ENCODE measurements around the gene FAM193B. TPM values are rescaled to one million over a fixed set of nuclear protein-coding genes. Genes with fewer than 3 reads are reported as not detected.

The FAM193B gene
- total RNA-seq, 1 donor from 2014 or later, result 165 TPM

DNA sequence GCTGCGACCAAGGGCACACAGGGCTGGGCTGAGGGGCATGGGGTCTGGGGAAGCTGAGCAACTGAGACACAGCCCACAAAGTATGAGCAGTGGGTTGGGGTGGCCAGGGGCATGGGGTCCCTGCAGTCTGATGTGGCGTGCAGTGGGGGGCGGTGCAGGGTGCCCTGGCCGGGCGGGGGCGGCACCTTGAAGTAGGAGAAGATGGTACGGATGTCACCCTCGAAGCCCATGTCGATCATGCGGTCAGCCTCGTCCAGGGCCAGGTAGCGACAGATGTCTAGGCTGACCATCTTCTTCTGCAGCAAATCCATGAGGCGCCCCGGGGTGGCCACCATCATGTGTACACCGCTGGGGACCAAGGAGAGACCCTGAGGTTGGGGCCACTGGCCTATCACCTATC, 40.9 kb downstream of the FAM193B start:
- Mint-ChIP-seq H3K9me3 (ENCODE audit: low read depth) (no peaks in the 10 kb centered on the region), H3K36me3 (ENCODE audit: insufficient read depth) (peaks cover 22% of the 10 kb centered on the region), H3K4me1 (ENCODE audit: low read depth) (peaks cover 18% of the 10 kb centered on the region), H3K4me3 (ENCODE audit: low read depth) (no peak overlapping the region), H3K27me3 (no peaks in the 10 kb centered on the region), H3K27ac (no peak overlapping the region)
- DNase-seq (ENCODE audit: low spot score, unreplicated experiment), result no peak
- TF ChIP-seq CTCF (IDR thresholded peaks at IDR 0.05; ENCODE audit: unreplicated experiment), result no peak

GRCh38 chr5:177512736-177513380, 41.5 kb downstream of the FAM193B start:
- H3K27me3 Mint-ChIP-seq, result no peaks in the 10 kb centered on the region
- no peak for TF ChIP-seq CTCF (IDR thresholded peaks at IDR 0.05; ENCODE audit: unreplicated experiment)
- peaks cover 23% of the 10 kb centered on the region for H3K36me3 Mint-ChIP-seq (ENCODE audit: insufficient read depth)
- no peak overlapping the region for H3K4me3 Mint-ChIP-seq (ENCODE audit: low read depth)
- H3K9me3 Mint-ChIP-seq (ENCODE audit: low read depth), result no peaks in the 10 kb centered on the region
- peaks cover 18% of the 10 kb centered on the region for H3K4me1 Mint-ChIP-seq (ENCODE audit: low read depth)
- H3K27ac Mint-ChIP-seq, result no peak overlapping the region
- DNase-seq (ENCODE audit: low spot score, unreplicated experiment), result no peak

DNA sequence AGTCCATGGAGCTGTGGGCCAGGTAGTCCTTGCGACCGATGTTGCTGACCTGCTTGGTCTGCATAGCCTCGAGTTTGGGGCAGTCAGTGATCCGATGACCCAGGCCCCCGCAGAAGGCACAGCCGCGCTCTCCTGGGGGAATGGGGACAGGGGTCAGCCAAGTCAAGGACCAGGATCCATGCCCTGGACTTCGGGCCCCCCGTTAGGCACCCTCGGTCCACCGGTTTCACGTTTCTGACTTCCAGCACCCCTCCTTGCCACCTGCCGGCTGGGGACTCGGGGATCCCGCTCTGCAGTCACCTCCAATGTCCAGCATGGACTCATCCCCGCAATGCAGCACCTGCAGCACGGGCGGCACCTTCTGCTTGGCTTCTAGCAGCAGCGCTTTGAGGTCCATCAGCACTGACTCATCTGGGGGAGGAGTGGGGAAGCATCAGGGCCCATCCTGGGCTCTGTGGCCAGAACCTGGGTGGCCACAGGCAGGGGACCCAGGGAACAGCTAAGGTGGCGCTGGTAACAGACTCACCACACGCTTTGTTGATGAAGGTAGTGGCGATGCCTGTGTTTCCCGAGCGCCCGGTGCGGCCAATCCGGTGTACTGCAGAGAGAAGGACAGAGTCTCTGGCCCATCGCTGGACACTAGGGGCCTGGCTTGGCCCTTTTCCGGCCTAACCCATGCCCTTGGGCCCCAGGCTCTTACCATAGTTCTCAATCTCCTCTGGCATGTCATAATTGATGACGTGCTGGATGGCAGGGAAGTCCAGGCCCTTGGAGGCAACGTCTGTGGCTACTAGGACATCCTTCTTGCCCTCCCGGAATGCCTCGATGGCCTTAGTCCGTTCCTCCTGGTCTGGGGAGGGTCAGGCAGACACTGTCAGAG, 42.3 kb downstream of the FAM193B start:
- Mint-ChIP-seq H3K27me3 (no peaks in the 10 kb centered on the region), H3K9me3 (ENCODE audit: low read depth) (no peaks in the 10 kb centered on the region), H3K27ac (no peak overlapping the region), H3K4me3 (ENCODE audit: low read depth) (no peak overlapping the region), H3K36me3 (ENCODE audit: insufficient read depth) (peaks cover 28% of the 10 kb centered on the region), H3K4me1 (ENCODE audit: low read depth) (peaks cover 14% of the 10 kb centered on the region)
- no peak for TF ChIP-seq CTCF (IDR thresholded peaks at IDR 0.05; ENCODE audit: unreplicated experiment)
- DNase-seq (ENCODE audit: low spot score, unreplicated experiment), result no peak

DNA sequence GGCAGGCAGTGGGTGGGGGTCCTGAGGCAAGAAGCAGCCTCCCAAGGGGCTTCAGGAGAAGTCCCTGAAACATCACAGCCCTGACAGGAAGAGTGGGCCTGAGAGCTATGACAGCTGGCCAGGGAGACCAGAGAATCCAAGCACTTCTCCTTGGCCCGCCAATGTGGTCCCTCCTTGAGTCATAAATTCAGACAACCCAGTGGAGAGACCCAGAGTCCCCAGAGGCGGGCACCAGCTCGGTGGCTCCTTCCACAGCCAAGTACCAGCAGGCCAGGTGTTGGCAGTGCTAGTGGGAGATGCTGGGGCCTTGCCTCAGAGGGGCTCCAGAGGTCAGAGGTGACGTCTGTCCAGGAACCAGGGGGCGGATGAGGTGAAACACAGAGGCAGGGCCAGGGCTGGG, 43.2 kb downstream of the FAM193B start:
- Mint-ChIP-seq H3K27ac (no peak overlapping the region), H3K4me1 (ENCODE audit: low read depth) (peaks cover 7% of the 10 kb centered on the region), H3K36me3 (ENCODE audit: insufficient read depth) (peaks cover 25% of the 10 kb centered on the region), H3K9me3 (ENCODE audit: low read depth) (no peaks in the 10 kb centered on the region), H3K4me3 (ENCODE audit: low read depth) (no peak overlapping the region), H3K27me3 (no peaks in the 10 kb centered on the region)
- DNase-seq (ENCODE audit: low spot score, unreplicated experiment), result no peak
- TF ChIP-seq CTCF (IDR thresholded peaks at IDR 0.05; ENCODE audit: unreplicated experiment), result no peak

DNA sequence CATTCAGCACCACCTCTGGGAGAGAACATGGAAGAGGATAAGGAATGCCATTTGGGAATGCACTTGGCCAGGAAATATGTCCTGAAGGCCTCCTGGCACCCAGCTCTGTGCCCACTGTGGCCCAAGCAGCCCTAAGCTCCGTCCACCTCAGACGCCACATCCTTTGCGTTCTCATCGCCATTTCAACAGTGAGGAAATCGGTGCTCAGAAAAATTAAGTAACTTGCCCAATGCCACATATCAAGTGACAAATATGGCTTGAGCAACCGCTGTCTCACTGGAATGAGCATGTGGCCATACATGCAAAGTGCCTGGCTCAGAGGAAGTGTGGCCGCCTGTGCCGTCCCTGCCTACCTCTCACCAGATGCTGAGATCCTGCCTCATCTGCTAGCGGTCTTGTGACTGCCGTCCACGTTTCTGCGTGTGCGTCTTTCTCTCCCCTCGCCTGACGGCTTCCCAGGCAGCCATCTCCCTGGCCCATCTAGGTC, 43.8 kb downstream of the FAM193B start:
- TF ChIP-seq CTCF (IDR thresholded peaks at IDR 0.05; ENCODE audit: unreplicated experiment), result no peak
- no peak for DNase-seq (ENCODE audit: low spot score, unreplicated experiment)
- Mint-ChIP-seq H3K27me3 (no peaks in the 10 kb centered on the region), H3K9me3 (ENCODE audit: low read depth) (no peaks in the 10 kb centered on the region), H3K4me3 (ENCODE audit: low read depth) (no peak overlapping the region), H3K4me1 (ENCODE audit: low read depth) (peaks cover 1% of the 10 kb centered on the region), H3K27ac (no peak overlapping the region), H3K36me3 (ENCODE audit: insufficient read depth) (peaks cover 24% of the 10 kb centered on the region)
